Neural progenitor cell (in vitro differentiated cells): ENCODE data around the gene KAT8.

Experiments used
- CTCF ChIP-seq: fragments of 200-600 bp; sonication (generic); IDR thresholded peaks from 2 replicates; pipeline ENCODE4 v1.5.1; 2017; ENCODE audit warnings: antibody characterized with exemption, mild to moderate bottlenecking
- EZH2 ChIP-seq: fragments of 200-600 bp; sonication (generic); IDR thresholded peaks from 2 replicates; pipeline ENCODE4 v1.6.1; 2017; ENCODE audit warnings: antibody characterized with exemption, mild to moderate bottlenecking, moderate library complexity
- EZH2phosphoT487 ChIP-seq: fragments of 200-600 bp; sonication (generic); IDR thresholded peaks from 2 replicates; pipeline ENCODE4 v1.6.1; 2017; ENCODE audit warnings: antibody characterized with exemption

DNA sequence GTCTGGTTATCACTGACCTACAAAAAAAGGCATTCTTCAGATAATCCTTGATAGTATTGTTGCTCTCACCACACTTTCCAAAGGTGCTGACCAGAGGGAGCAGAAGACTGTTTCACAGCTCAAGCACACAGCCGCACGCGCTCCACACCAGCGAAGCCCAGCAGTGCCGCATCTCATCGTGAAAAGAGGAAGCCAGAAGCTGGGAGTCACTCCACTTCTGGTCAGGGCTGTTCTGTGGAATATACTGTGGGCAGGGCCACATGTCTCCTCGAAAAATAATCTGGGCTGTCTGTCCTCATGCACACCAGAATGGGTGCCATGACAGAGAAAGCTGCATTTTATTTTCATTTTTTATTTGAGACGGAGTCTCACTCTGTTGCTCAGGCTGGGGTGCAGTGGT, 39.7 kb downstream of the KAT8 start:
- TF ChIP-seq CTCF (no peak), EZH2phosphoT487 (no peak), EZH2 (no peak)
